ENCODE measurements around the gene MRPL52.
"Not testable (repeated sequence)": the region's sequence is repeated elsewhere in the genome, so short reads cannot be mapped to it uniquely, and the experiment has no call there.

DNA sequence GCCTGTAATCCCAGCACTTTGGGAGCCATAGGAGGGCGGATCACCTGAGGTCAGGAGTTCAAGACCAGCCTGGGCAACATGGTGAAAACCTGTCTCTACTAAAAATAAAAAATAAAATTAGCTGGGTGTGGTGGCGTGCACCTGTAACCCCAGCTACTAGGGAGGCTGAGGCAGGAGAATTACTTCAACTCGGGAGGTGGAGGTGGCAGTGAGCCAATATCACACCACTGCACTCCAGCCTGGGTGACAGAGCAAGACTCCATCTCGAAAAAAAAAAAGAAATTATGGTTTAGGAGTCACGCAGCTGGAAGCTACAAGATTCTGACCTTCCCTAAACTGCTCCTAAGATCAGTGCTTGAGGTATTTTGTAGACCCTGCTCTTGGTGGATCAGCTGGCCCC lies 36.1 kb upstream of the MRPL52 start:
- TF ChIP-seq, protein P1, sequence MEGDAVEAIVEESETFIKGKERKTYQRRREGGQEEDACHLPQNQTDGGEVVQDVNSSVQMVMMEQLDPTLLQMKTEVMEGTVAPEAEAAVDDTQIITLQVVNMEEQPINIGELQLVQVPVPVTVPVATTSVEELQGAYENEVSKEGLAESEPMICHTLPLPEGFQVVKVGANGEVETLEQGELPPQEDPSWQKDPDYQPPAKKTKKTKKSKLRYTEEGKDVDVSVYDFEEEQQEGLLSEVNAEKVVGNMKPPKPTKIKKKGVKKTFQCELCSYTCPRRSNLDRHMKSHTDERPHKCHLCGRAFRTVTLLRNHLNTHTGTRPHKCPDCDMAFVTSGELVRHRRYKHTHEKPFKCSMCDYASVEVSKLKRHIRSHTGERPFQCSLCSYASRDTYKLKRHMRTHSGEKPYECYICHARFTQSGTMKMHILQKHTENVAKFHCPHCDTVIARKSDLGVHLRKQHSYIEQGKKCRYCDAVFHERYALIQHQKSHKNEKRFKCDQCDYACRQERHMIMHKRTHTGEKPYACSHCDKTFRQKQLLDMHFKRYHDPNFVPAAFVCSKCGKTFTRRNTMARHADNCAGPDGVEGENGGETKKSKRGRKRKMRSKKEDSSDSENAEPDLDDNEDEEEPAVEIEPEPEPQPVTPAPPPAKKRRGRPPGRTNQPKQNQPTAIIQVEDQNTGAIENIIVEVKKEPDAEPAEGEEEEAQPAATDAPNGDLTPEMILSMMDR (IDR thresholded peaks at IDR 0.05), result not testable (repeated sequence)
- TF ChIP-seq EZH2 (IDR thresholded peaks at IDR 0.05), result not testable (repeated sequence)
